B cell (primary cell): Measurements from ENCODE around the gene AXL. TPM values are rescaled to one million over a fixed set of nuclear protein-coding genes. Genes with fewer than 3 reads are reported as not detected.

Source experiments
- ATAC-seq: fragments of 200-7000 bp; cut with Tn5 transposase; one replicate; pipeline ENCODE4 v1.10.0; 2021; ENCODE audit warnings: low read depth, mild to moderate bottlenecking, moderate number of reproducible peaks, moderate library complexity
- CTCF ChIA-PET: fragments of 350-600 bp; sonication (Branson Sonifier 250); formaldehyde crosslinking; loops from one replicate; lab custom pipeline; 2021; ENCODE audit warnings: antibody characterized with exemption, inconsistent platforms; lab: Charles Lee
- POLR2A ChIA-PET: fragments of 350-600 bp; sonication (Branson Sonifier 250); formaldehyde crosslinking; loops from one replicate; lab custom pipeline; 2021; ENCODE audit warnings: antibody characterized with exemption; lab: Charles Lee
- DNase-seq: peaks from one replicate; pipeline ENCODE4 v3.0.0; 2013
- H2AFZ ChIP-seq: 2 replicates; pipeline ENCODE4 v1.6.1; 2012; ENCODE audit warnings: mild to moderate bottlenecking, low read depth, low read length; ENCODE audit not compliant: insufficient read depth, poor library complexity, severe bottlenecking
- H3K27ac ChIP-seq, 2 donors: 1 replicate in 1 of 2; 2 replicates in 1 of 2; pipeline ENCODE4 v1.5.1; 2012 to 2013; ENCODE audit warnings: low read length in 2 of 2, mild to moderate bottlenecking in 2 of 2, moderate library complexity in 1 of 2
- H3K27me3 ChIP-seq, 4 experiments: fragments of 200-600 bp in 1 of 4; sonication (generic) in 1 of 4; replicated peaks in 1 of 4; 1 replicate in 2 of 4; 2 replicates in 2 of 4; pipeline versions ENCODE4 v1.6.1 to v1.7.0; 2013 to 2016; ENCODE audit warnings: low read length in 3 of 4, mild to moderate bottlenecking in 2 of 4, mixed read lengths in 1 of 4, moderate library complexity in 1 of 4; ENCODE audit not compliant: insufficient read depth in 4 of 4, control insufficient read depth in 3 of 4; ENCODE audit errors: control extremely low read depth in 1 of 4
- H3K36me3 ChIP-seq, 2 experiments: replicated peaks in 1 of 2; 1 replicate in 1 of 2; 2 replicates in 1 of 2; pipeline versions ENCODE4 v1.6.1 to v1.7.1; 2013; ENCODE audit warnings: low read length in 1 of 2; ENCODE audit not compliant: insufficient read depth in 2 of 2, control insufficient read depth in 1 of 2; ENCODE audit errors: control extremely low read depth in 1 of 2, extremely low read depth in 1 of 2
- H3K4me1 ChIP-seq, 2 donors: fragments of 200-600 bp in 1 of 2; sonication (generic) in 1 of 2; 1 replicate in 1 of 2; 2 replicates in 1 of 2; pipeline versions ENCODE4 v1.5.1 to v1.6.1; 2013 to 2017; ENCODE audit warnings: low read length in 2 of 2; ENCODE audit not compliant: control insufficient read depth in 2 of 2, insufficient read depth in 2 of 2
- H3K4me2 ChIP-seq: replicated peaks from 2 replicates; pipeline ENCODE3; 2012; ENCODE audit warnings: mild to moderate bottlenecking, low read depth, low read length; ENCODE audit not compliant: poor library complexity, severe bottlenecking
- H3K4me3 ChIP-seq, 5 experiments: fragments of 200-600 bp in 1 of 5; sonication (generic) in 1 of 5; 1 replicate in 3 of 5; 2 replicates in 2 of 5; pipeline versions ENCODE4 v1.5.1 to v1.7.0; 2011 to 2016; ENCODE audit warnings: low read length in 4 of 5, mild to moderate bottlenecking in 4 of 5, low read depth in 2 of 5, control low read depth in 1 of 5, moderate library complexity in 1 of 5; ENCODE audit not compliant: insufficient read depth in 1 of 5; ENCODE audit errors: control extremely low read depth in 1 of 5, extremely low read depth in 1 of 5
- H3K79me2 ChIP-seq: fragments of 200-600 bp; sonication (generic); one replicate; pipeline ENCODE4 v1.6.0; 2016; ENCODE audit warnings: low read length; ENCODE audit not compliant: control insufficient read depth, insufficient read depth
- H3K9ac ChIP-seq: fragments of 200-600 bp; sonication (generic); 2 replicates; pipeline ENCODE4 v1.6.1; 2017; ENCODE audit warnings: mild to moderate bottlenecking, low read length, moderate library complexity
- H3K9me3 ChIP-seq, 3 donors: one replicate each; pipeline versions ENCODE4 v1.6.1 to v1.7.1; 2013; ENCODE audit warnings: low read length in 2 of 3; ENCODE audit not compliant: control insufficient read depth in 2 of 3, insufficient read depth in 1 of 3; ENCODE audit errors: control extremely low read depth in 1 of 3
- H4K20me1 ChIP-seq: 2 replicates; pipeline ENCODE4 v1.6.0; 2012; ENCODE audit warnings: mild to moderate bottlenecking, low read length; ENCODE audit not compliant: insufficient read depth, control insufficient read depth, poor library complexity, severe bottlenecking
- H3K27ac Mint-ChIP-seq: one replicate; pipeline ENCODE4 v1.8.0; 2021; ENCODE audit warnings: mixed read lengths
- H3K27me3 Mint-ChIP-seq: one replicate; pipeline ENCODE4 v1.8.0; 2021; ENCODE audit warnings: mixed read lengths
- H3K4me1 Mint-ChIP-seq: one replicate; pipeline ENCODE4 v1.8.0; 2021; ENCODE audit warnings: mixed read lengths
- H3K4me3 Mint-ChIP-seq: one replicate; pipeline ENCODE4 v1.8.0; 2021; ENCODE audit warnings: mixed read lengths
- H3K9me3 Mint-ChIP-seq: one replicate; pipeline ENCODE4 v1.8.0; 2022; ENCODE audit warnings: mixed read lengths; ENCODE audit not compliant: insufficient read depth
- CTCF ChIP-seq: fragments of 200-600 bp; IDR thresholded peaks from one replicate; pipeline ENCODE4 v1.8.0; 2022; ENCODE audit warnings: antibody characterized with exemption, mild to moderate bottlenecking
- EZH2 ChIP-seq: IDR thresholded peaks from 2 replicates; pipeline ENCODE4 v1.6.1; 2012; ENCODE audit warnings: borderline replicate concordance, low read depth, mild to moderate bottlenecking, moderate library complexity, low read length; ENCODE audit not compliant: insufficient read depth, poor library complexity, severe bottlenecking
- WGBS: methylation state at CpG from one replicate; pipeline ENCODE4 v1.1.5; 2013; ENCODE audit warnings: missing lambda C conversion rate; ENCODE audit not compliant: insufficient coverage; 5-methylcytosine and 5-hydroxymethylcytosine counted together
- intact Hi-C: fragments of 100-400 bp; cut with micrococcal nuclease; formaldehyde crosslinking; loops from one replicate; pipeline ENCODE4 v1.10.0; 2022
- polyA plus RNA-seq: library from polyadenylated mRNA; depleted of rRNA; stranded (reverse); fragments of >200 nt; gene quantifications from 2 replicates; pipeline ENCODE4 v1.2.3, GENCODE V29; 2012
- total RNA-seq, 2 donors: library from RNA; stranded (reverse); fragments of 120-200 nt in 1 of 2; gene quantifications; 1 replicate in 1 of 2; 2 replicates in 1 of 2; pipeline versions ENCODE4 v1.2.3 to v1.2.4, GENCODE V29; 2013 to 2022

The AXL gene
- total and polyA plus RNA-seq, 2 donors (not counting 1 experiment from before 2014, with no cell fraction given), result not detected

GRCh38 chr19:41241859-41242258, 22.8 kb downstream of the AXL start:
- no peak for TF ChIP-seq EZH2
- TF ChIP-seq CTCF, result no peak
- Mint-ChIP-seq H3K27me3 (peaks cover 2% of the 10 kb centered on the region), H3K4me3 (no peak overlapping the region), H3K27ac (no peak overlapping the region), H3K9me3 (no peaks in the 10 kb centered on the region), H3K4me1 (no peaks in the 10 kb centered on the region)
- Histone ChIP-seq H3K79me2 (no peaks in the 10 kb centered on the region), H3K27me3 (peaks cover 0 to 10% (median 0%) of the 10 kb centered on the region in 4 experiments), H4K20me1 (no peaks in the 10 kb centered on the region), H3K4me3 (no peak overlapping the region), H3K4me1 (no peaks in the 10 kb centered on the region), H3K9me3 (no peaks in the 10 kb centered on the region), H3K9ac (no peak overlapping the region), H3K27ac (no peak overlapping the region), H3K4me2 (no peak overlapping the region), H2AFZ (no peak overlapping the region), H3K36me3 (no peaks in the 10 kb centered on the region)
- DNase-seq (no peak), ATAC-seq (no peak)
- intact Hi-C loops, result no loop called here
- 93% methylated on average over 3 of the region's 5 CpGs for WGBS
- CTCF ChIA-PET, result no interaction called here
- POLR2A ChIA-PET, result no interaction called here

- intact Hi-C loops, result no loop called here
- H3K9me3 ChIP-seq, result peaks cover 0 to 6% (median 0%) of the 10 kb centered on the region in 3 donors
- H3K4me2 ChIP-seq, result no peak overlapping the region
- Mint-ChIP-seq H3K27me3 (peaks cover 2% of the 10 kb centered on the region), H3K27ac (no peak overlapping the region), H3K4me1 (no peaks in the 10 kb centered on the region), H3K9me3 (no peaks in the 10 kb centered on the region), H3K4me3 (no peak overlapping the region)
- no peak overlapping the region for H3K4me3 ChIP-seq
- peaks cover 0 to 10% (median 0%) of the 10 kb centered on the region in 4 experiments for H3K27me3 ChIP-seq
- no peak for DNase-seq
- no peak for ATAC-seq
- H3K9ac ChIP-seq, result no peak overlapping the region
- 100% methylated on average over 1 of the region's 4 CpGs for whole genome bisulfite sequencing
- POLR2A ChIA-PET, result no interaction called here
- H3K79me2 ChIP-seq, result no peaks in the 10 kb centered on the region
- TF ChIP-seq EZH2 (no peak), CTCF (no peak)
- CTCF ChIA-PET, result no interaction called here
- H2AFZ ChIP-seq, result no peak overlapping the region
- no peak overlapping the region for H3K27ac ChIP-seq
- no peaks in the 10 kb centered on the region for H3K36me3 ChIP-seq
- H3K4me1 ChIP-seq, result no peaks in the 10 kb centered on the region
- no peaks in the 10 kb centered on the region for H4K20me1 ChIP-seq
Observed at GRCh38 chr19:41244117-41244516, 25.1 kb downstream of the AXL start.
